Ecto neural progenitor cell (in vitro differentiated cells): Measurements from ENCODE around the gene ATF6.

Experiments used
- DNase-seq: peaks from one replicate; pipeline ENCODE4 v3.0.0-alpha.2; 2018; ENCODE audit warnings: low spot score

ATF6 gene

GRCh38 chr1:161836018-161836417, 69.9 kb downstream of the ATF6 start:
- DNase-seq, result no peak

- DNase-seq, result no peak
Measured at GRCh38 chr1:161838362-161838761, 72.2 kb downstream of the ATF6 start.

GRCh38 chr1:161838885-161839284, 72.8 kb downstream of the ATF6 start:
- no peak for DNase-seq

- DNase-seq, result no peak
Measured at GRCh38 chr1:161839591-161839990, 73.5 kb downstream of the ATF6 start.

GRCh38 chr1:161840363-161840762, 74.2 kb downstream of the ATF6 start:
- no peak for DNase-seq

GRCh38 chr1:161843156-161843555, 77.0 kb downstream of the ATF6 start:
- no peak for DNase-seq

- no peak for DNase-seq
Measured at GRCh38 chr1:161844696-161845095, 78.6 kb downstream of the ATF6 start.

GRCh38 chr1:161848676-161849075, 82.6 kb downstream of the ATF6 start:
- no peak for DNase-seq

- no peak for DNase-seq
Measured at GRCh38 chr1:161849518-161849917, 83.4 kb downstream of the ATF6 start.

- no peak for DNase-seq
Measured at GRCh38 chr1:161855260-161855659, 89.1 kb downstream of the ATF6 start.

- DNase-seq, result no peak
Measured at GRCh38 chr1:161858271-161858670, 92.2 kb downstream of the ATF6 start.

GRCh38 chr1:161863549-161863948, 97.4 kb downstream of the ATF6 start:
- no peak for DNase-seq

- no peak for DNase-seq
Measured at GRCh38 chr1:161864577-161864976, 98.5 kb downstream of the ATF6 start.

GRCh38 chr1:161866241-161866640, 100.1 kb downstream of the ATF6 start:
- no peak for DNase-seq

- DNase-seq, result no peak
Measured at GRCh38 chr1:161868832-161869231, 102.7 kb downstream of the ATF6 start.

- DNase-seq, result no peak
Measured at GRCh38 chr1:161869291-161869690, 103.2 kb downstream of the ATF6 start.

GRCh38 chr1:161872506-161872905, 106.4 kb downstream of the ATF6 start:
- no peak for DNase-seq

- DNase-seq, result no peak
Measured at GRCh38 chr1:161879261-161879660, 113.1 kb downstream of the ATF6 start.

- DNase-seq, result no peak
Measured at GRCh38 chr1:161884475-161884874, 118.4 kb downstream of the ATF6 start.

GRCh38 chr1:161885003-161885402, 118.9 kb downstream of the ATF6 start:
- DNase-seq, result no peak

- DNase-seq, result no peak
Measured at GRCh38 chr1:161885759-161886158, 119.6 kb downstream of the ATF6 start.

- DNase-seq, result no peak
Measured at GRCh38 chr1:161886589-161886988, 120.5 kb downstream of the ATF6 start.

- no peak for DNase-seq
Measured at GRCh38 chr1:161887730-161888287, 121.7 kb downstream of the ATF6 start.

GRCh38 chr1:161890574-161890973, 124.5 kb downstream of the ATF6 start:
- DNase-seq, result no peak

GRCh38 chr1:161899091-161899490, 133.0 kb downstream of the ATF6 start:
- no peak for DNase-seq
